GM19239 (cell line): ENCODE data around the gene GCC2.
"Not testable (repeated sequence)": the region's sequence is repeated elsewhere in the genome, so short reads cannot be mapped to it uniquely, and the experiment has no call there.

Experiments used
- DNase-seq: peaks from one replicate; pipeline ENCODE4 v3.0.0; 2011; ENCODE audit warnings: low spot score; ENCODE audit not compliant: insufficient read length
- FAIRE-seq: peaks from 2 replicates; lab custom pipeline; 2011; peaks lifted over from hg19 to GRCh38; lab: Jason Lieb, UNC

Gene GCC2

GRCh38 chr2:108554528-108554927 lies 105.5 kb downstream of the GCC2 start:
- FAIRE-seq (no peak), DNase-seq (no peak)

DNA sequence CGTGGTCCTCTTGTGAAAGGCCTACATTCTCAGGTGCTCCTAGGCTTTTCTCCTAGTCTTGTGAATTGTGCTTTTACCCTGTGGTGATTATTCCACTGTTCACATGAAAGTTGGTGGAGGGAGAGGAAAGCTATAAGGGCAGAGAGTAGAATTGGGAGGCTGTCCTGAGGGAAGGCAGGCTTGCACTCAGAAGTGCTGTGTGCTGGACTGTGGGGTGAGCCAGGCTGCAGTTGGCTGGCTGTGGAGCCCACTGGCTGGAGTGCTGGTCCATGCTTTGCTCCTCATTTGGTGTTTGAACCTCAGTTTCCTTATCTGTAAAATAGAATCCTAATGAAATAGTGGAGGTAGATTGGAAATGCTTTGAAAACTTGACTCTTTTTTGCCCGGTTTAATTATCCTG lies 106.6 kb downstream of the GCC2 start:
- DNase-seq = no peak
- no peak for FAIRE-seq

GRCh38 chr2:108556581-108556980 lies 107.6 kb downstream of the GCC2 start:
- DNase-seq, FAIRE-seq: not testable (repeated sequence)
